Stimulated activated naive CD8-positive, alpha-beta T cell treated with anti-CD3 and anti-CD28 coated beads, Interleukin-15, Interleukin-2, amounts not matched to agents 100 U/mL and 50 U/mL, for 24 hours (primary cell): ENCODE measurements around the gene TMEM51.
"Not testable (repeated sequence)": the region's sequence is repeated elsewhere in the genome, so short reads cannot be mapped to it uniquely, and the experiment has no call there.

ENCODE experiments used
- ATAC-seq: fragments of 150-1000 bp; cut with Tn5 transposase; one replicate; pipeline ENCODE4 v1.10.0; 2021
- DNase-seq: peaks from one replicate; pipeline ENCODE4 v3.0.0; 2021

The TMEM51 gene

DNA sequence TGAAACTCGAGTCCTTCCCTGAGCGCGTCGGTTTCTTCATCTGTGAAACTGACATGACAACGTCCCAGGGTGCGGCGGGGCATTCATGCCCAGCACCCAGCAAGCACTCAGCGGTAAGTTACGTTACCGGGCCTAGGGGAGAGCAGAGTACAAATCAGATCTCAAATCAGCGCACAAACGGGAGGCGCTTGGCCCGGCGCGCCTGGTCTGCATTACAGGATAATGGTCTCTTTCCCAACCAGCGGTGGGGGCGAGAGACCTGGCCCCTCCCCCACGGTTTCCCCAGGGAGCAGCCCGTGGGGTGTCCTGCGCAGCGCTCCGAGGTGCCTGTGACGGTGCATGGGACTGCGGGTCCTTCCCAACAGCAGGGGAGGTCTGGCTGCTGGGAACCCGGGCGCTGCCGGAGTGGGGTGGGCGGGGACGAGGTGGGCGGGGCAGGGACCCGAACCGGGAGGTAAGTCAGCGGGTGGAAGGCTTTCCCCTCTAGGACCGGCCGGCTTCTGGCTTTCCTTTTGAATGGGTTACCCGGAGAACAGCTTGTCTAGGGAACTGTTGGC, 1.0 kb downstream of the TMEM51 start:
- ATAC-seq (no peak), DNase-seq (no peak)

DNA sequence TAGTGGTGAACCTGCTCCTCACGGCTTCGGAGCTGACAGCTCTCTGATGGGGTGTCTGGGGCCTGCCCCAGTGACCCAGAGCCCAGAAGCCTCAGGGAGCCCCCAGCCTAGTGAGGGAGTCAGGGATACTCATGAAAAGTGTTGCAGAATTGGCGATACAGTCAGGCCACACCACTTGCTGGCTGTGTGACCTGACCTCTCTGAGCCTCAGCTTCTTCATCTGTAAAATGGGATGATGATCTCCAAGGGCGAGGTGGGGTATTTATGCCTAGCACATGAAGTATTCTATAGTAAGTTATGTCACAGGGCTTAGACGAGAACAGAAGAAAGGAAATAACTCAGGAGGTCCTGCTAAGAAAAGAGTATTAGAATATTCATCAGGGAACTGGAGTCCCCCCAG, 1.6 kb downstream of the TMEM51 start:
- no peak for DNase-seq
- no peak for ATAC-seq

DNA sequence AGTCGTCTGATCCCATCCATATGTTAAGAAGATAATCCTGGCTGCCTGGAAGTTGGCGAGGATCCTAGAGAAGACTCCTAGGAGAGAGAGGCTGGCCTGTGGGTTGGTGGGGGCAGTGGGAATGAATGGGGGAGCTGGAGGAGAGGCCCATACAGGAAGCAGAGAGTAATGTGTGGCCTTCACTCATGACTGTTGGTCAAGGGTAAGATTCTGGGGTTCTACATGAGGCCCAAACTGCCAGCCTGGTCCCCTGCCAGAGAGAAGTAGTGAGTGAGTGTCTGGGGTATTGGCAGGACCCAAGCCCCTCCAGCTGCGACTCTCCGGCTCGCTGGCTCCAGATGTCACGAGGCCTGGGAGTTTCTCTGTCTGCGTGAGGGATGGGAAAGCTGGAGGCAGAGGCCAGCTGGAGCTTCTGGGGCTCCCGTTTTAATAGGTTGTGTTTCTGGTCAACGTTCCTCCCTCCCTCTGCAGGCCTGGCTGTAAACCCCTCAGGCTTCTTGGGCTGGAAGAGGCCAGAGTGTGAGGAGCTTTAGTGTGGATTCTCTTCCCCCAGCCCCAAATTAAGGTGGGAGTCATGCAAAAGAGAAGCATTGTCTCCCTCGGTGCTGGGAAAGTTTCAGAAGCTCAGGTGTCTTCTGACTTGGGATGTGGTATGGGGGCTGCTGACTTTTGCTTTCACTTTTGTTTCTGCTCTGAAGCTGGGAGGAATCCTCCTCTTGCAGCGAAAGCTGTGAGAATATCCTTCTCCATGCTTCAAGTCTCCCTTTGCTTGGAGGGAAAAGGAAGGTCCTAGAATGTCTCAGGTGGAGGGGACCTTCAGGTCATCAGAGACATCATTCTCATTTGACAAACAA, 2.6 kb downstream of the TMEM51 start:
- DNase-seq (no peak), ATAC-seq (no peak)

DNA sequence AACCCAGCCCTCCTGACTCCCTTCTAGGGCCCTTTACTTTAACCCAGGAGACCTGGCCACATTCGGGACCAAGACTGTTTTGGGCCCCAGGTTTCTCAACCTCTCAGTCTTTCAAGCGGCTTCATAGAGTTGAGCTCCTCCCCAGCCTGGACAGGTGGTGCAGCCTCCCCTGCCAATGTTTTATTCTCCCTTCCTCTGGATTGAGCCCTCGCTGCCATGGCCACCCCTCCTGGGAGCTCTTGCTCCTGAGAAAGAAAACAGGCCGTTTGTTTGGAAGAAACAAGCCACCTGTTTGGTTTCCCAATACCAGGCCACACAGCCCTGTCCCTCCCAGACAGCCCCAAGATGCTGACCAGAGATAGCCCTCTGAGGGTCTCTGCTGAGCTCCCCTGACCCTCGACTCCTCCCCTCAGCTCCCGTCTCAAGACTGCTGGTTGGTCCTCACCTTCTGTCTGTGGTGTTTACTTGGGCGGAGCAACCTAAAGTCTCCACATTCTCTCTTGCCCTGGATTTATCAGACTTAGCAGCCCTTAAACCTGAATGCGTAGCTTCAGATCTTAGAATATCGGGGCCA, 3.3 kb downstream of the TMEM51 start:
- ATAC-seq (no peak), DNase-seq (no peak)

DNA sequence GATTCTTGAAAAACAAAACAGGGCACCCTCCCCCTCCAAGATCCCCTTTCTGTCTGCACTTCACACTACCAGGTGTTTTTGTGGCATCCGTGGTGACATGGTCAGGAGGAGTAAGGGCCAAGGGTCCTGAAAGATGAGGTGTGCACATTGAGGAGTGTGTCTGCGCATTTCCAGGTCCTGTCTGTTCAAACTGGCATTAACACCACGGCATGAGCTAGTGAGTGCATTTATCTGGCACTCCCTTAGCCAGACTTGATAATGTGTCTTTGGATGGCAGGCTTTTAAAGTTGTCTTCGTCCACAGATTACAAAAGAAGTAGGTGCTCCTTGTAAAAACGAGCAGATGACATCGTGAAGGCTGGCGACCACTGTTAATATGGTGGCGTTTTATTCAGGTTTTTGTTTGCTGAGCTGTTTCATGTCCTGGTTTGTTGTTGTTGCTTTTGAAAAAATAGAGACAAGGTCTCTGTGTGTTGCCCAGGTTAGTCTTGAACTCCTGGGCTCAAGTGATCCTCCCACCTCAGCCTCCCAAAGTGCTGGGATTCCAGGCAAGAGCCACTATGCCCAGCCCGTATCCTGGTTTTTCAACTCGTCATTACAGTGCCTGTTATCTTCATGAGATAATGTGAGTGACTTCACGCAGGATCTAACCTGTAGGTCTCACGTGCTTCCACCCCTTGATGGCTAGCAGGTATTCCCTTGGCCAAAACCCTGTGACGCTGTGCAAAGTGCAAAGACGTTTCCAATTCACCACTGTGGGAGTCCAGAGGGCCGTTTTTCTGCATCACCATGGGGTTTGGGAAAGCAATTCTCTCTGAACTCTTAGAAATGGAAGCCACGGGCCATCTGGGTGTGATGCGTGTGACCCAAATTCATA, 4.2 kb downstream of the TMEM51 start:
- ATAC-seq: no peak
- DNase-seq: no peak

DNA sequence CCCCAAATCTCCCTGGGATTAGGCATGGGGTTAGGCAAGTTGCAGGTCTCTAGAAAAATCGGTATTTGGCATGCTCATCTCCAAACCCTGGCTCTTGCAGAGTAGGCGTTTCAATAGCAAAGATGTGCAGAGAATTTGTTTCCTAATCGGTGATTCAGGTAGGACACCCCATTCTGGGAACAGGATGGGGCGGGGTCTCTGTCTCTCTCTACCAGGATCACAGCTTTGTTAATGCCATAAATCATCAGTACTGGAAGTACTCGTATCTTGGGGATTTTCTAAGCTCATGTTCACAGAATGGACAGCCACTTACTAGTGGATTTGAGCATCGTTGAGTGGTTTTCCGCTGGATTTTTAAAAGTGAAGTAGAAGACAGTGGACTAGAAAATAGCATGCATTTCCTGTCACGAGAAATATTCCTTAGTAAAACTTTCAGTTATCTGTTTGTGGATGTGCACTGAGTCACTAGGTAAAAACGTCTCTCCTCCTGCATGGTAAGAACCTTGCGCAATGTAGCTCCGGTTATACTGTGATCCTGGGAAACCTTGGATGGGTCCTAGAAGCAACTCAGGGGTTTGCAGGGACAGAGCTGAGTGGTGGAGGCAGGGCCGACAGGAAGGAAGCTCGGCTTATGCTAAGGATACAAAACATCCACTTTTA, 5.1 kb downstream of the TMEM51 start:
- DNase-seq: no peak

DNA sequence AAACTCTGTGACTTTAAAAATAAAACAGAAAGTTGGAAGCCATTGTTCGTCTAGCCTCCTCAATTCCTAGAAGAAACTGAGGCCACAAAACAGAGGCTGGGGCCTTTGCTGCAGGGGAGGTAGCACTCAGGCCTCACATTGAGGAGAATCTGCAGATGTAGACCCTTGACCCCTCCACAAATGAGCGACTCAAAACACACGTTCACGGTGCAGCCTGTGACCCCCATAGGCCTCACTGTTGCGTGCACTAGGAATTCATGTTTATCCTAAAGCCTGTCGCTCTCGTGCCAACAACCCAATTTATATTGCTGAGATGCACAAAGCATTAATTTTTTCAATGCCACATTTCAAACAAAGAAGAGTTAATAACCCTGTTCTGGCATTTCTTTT, 5.6 kb downstream of the TMEM51 start:
- ATAC-seq (no peak), DNase-seq (no peak)

More for the DNA sequence above, 5.1 kb downstream of the TMEM51 start:
- no peak for ATAC-seq

DNA sequence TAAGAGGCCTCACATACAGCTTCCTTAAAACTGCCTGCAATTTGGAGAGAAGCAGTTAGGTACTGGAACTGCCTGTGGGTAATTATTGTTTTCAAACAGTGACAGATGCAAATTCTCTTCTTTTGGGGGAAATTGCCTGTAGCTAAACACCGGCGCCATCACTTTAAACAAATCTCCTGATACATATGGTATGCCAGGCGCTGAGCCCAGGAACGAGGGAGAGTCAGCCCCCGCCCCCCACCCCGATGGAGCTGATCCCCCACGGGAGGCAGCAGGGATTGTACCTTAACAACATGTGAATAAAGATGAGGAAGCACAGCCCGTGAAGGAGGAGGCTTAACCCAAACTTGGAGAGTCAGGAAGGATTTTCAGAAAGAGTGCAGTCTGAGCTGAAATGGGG, 7.1 kb downstream of the TMEM51 start:
- ATAC-seq: no peak
- DNase-seq: no peak

DNA sequence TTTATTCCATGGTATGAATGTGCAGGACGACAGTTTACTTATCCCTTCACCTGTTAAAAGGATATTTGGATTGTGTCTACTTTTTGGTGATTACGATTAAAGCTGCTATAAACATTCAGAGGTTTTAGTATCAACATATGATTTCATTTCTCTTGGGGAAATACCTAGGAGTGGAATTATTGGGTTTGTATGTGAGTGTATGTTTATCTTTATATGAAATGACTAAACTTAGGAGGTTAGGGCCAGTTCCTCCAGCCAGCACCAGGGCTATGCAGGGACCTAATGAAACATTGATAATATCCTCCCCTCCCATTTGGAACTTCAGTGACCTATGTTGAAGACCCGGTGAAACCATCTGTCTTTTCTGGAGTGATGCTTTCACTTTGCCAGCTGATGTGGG, 13.8 kb downstream of the TMEM51 start:
- no peak for ATAC-seq
- no peak for DNase-seq

DNA sequence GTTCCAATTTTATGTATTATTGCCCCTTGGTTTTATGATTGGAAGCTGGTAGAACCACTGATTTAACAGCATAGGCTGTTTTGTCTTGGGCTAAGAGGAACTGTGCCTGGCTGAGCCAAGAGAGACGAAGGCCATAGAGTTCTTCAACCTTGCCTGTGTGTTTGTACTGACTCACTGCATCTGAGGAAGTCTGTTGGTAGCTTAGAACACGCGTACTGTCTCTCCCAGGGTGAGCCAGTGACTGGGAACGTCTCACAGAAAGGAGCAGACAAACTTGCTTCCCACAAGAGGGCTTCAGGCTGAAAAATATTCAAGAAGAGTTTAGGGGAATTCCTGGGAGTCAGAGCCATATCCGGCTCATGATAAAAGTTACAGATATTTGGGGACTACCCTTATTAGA, 14.9 kb downstream of the TMEM51 start:
- ATAC-seq: no peak
- no peak for DNase-seq

DNA sequence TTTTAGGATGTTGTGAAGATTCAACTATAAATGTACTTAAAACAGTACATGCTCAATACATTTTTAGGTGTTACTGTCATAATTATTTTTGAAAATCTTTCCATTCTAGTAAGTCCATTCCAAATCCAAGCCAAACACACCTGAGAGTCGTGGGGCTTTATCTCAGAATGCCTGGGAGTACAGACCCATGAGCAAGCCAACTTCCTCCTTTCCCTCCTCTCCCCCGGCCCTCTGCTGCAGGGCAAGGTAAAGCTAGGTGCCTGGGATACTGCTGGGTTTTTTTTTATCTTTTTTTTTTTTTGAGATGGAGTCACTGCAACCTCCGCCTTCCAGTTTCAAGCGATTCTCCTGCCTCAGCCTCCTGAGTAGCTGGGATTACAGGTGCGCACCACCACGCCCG, 16.5 kb downstream of the TMEM51 start:
- ATAC-seq (no peak), DNase-seq (no peak)

DNA sequence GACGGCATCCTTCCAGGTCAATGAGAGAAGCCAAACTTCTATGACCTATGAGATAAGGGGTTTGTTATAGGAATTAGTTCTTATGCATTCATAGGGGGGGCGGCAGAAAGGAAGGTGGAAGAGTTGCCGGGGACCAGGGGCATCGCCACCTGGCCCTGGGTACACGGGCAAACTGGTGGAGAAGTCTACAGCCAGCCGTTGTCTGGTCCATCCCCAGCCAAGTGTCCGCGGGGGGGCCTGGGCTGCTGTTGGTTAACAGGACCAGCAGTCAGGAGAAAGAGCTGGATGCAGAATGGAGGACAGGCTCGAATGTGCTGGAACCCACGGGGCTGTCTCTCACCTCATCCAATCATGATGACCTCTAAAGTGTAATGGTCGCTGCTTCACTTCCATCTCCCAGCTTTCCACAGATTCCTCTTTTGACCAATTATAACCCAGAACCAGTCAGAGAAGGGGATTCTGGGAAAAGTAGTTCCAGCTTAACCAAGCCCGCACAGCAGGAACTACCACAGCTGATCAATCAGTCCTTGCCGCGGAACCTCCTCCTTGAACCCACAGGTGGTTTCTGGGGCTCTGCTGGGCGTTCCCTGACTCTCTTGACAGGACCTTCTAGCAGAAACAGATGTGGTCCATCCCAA, 17.8 kb downstream of the TMEM51 start:
- DNase-seq: no peak
- no peak for ATAC-seq

DNA sequence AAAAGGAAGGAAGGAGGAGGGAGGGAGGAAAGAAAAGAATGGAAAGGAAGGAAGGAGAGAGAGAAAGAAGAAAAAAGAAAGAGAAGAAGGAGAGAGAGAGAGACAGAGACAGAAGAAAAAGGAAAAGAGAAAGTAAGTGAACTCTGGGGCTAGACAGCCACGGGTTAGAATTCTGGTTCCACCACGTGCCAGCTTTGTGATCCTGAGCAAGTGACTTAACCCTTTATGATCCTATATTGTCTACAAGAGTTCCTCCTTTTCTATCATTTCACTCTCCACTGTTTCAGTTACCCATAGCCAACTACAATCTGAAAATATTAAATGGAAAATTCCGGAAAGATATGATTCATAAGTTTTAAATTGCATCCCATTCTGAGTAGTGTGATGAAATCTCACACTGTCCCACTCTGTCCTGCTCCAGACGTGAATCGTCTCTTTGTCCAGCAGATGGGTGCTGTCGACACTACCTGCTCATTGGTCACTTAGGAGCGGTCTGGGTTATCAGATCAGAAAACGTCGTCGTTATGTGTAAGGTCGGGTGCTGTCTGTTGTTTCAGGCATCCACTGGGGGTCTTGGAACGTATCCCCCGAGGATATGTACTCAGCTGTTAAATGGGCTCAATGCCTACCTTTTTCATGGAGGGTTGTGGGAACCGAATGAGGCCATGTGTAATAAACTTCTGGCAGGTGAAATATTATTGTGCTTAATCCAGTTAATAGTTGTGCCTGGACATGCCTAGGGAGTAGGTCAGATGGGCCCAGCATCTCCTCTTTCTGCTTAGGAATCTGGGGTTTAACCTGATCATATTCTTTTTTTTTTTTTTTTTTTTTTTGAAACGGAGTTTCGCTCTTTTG, 19.1 kb downstream of the TMEM51 start:
- no peak for DNase-seq
- no peak for ATAC-seq

DNA sequence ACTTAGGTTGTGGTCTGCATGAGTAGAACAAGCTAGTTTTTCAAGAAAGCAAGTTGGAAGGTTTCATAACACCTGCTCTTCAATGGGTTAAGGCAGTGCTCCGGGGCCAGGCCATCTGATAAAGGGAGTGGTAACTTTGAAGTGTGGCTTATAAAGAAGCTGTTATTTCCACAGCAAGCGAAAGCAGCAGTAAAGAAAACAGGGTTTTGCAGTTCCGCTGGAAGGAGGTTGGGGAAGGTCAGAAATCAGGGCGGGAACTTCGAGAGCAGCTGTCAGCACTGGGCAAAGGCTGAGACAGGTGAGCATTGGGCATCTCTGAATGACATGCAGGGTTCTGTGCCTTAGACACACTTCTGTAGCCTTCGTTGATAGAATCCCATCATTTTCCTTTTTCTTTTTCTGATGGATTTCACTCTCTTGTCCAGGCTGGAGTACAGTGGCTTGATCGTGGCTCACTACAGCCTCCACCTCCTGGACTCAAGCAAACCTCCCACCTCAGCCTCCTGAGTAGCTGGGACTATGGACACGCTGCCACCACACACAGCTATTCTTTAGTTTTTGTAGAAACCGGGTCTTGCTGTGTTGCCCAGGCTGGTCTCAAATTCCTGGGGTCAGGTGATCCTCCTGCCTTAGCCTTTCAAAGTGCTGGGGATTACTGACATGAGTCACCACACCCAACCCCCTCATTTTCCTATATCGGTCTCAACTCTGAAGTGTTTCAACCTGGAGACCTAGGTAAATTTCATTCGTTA, 20.5 kb downstream of the TMEM51 start:
- ATAC-seq: peak; percentile 36
- DNase-seq: no peak

DNA sequence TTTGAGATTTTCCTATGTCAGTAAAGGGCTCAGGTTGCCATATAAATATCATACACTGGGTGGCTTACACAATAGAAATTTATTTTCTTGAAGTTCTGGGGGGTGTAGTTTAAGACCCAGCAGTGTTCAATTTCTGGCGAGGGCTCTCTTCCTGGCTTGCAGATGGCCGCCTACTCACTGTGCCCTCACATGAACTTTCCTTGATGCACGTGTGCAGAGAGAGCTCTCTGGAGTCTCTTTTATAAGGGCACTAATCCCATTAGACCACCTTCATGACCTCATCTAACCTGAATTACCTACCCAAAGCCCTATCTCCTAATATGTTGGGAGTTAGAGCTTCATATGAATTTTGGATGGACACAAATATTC, 21.1 kb downstream of the TMEM51 start:
- no peak for DNase-seq
- no peak for ATAC-seq

DNA sequence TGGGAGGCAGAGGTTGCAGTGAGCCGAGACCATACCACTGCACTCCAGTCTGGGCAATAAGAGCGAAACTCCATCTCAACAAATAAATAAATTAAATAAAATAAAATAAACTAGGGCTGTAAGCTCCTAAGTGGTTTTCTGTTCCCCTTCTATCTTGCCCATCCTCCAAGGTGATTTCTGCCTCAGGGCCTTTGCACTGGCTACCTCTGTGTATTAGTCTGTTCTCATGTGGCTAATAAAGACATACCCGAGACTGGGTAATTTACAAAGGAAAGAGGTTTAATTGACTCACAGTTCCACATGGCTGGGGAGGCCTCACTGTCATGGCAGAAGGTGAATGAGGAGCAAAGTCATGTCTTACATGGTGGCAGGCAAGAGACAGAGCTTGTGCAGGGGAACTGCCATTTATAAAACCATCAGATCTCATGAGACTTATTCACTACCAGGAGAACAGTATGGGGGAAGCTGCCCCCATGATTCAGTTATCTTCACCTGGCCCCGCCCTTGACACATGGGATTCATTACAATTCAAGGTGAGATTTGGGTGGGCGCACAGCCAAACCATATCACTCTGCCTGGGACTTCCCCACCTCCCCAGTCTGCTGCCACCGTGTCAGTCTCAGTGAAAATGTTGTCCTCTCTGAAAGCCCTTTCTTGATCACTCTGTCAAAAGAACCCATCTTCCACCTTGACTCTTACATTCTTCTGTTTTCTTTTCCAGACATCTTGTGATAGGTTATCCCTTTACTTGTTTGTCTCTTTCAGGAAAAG, 22.0 kb downstream of the TMEM51 start:
- ATAC-seq, DNase-seq: not testable (repeated sequence)

DNA sequence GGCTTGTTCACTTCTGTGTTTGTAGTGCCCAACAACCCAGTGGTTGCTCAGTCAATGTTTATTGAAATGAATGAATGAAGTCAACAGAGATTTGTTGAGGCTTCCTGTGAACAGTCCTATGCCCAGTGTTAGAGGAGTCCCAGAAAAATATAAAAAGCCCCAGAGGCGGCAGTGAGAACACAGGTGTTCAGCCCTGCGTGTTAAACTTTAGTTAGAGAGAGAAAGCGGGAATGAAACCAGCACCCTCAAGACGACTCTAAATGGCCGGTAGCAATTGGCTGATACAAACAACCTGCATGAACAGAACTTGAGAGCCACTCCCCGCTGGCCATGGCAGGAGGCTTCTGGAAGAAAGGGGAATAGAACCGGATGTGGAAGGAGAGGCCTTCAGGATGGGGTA, 22.6 kb downstream of the TMEM51 start:
- ATAC-seq (no peak), DNase-seq (no peak)

DNA sequence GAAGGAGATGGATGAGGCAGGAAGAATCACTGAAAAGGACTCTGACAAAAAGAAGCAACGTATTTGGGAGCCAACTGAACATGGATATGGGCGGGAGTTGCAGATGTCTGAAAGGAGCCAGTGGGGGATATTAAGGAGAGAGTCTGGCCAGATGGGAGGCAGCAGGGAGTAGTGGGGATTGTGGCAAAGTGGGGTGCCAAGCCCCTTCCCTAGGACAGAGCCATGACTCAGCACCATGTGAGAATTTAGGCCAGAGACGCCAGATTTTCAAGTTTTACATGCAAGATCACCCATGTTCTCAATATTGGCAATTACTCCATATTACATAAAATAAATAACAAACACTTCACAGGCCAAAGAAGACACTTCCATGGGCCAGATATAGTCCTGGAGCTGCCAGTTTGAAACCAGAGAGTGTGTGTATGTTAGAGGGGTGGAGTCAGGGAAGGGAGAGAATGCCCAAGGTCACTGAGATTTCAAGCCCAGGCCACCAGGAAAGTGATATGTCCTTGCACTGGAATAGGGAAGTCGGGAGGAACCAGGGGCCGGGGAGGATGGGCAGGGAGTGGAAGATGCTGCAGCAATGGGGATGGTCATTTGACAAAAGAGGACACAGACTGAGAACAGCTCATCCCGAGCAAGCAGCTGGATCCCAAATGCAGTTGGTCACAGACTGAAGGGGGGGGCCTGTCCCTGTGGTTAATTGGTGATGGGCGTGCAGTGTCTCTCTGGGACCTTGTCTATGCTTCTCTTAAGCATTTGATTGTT, 23.5 kb downstream of the TMEM51 start:
- ATAC-seq (no peak), DNase-seq (no peak)
